ENCODE measurements around the gene FZD7. TPM values are rescaled to one million over a fixed set of nuclear protein-coding genes. Genes with fewer than 3 reads are reported as not detected.

The FZD7 gene
- total and polyA plus RNA-seq, 2 of the 8 experiments (the other 6 are each of a cell fraction or from before 2014, with no cell fraction given): 176 to 246 TPM

- Histone ChIP-seq H3K36me3 (ENCODE audit: control insufficient read depth in 2 of 4, insufficient read depth in 4 of 4, low read length in 3 of 4) (no peaks in the 10 kb centered on the region), H2BK20ac (ENCODE audit: low read length) (no peak overlapping the region), H3K79me1 (ENCODE audit: low read depth, low read length) (no peaks in the 10 kb centered on the region), H3K56ac (replicated peaks; ENCODE audit: insufficient read length, low read depth, low read length) (no peak overlapping the region), H3K4ac (replicated peaks; ENCODE audit: insufficient read length, low read depth, low read length) (no peak overlapping the region), H3K27me3 (replicated peaks in 1 of 4; ENCODE audit: control insufficient read depth in 3 of 4, extremely low read depth in 1 of 4, insufficient read depth in 3 of 4, low read length in 3 of 4) (no peaks in the 10 kb centered on the region), H2BK12ac (ENCODE audit: low read depth, low read length) (no peak overlapping the region), H3K4me1 (replicated peaks in 1 of 4; ENCODE audit: control insufficient read depth in 3 of 4, insufficient read depth in 4 of 4, low read length in 3 of 4) (peaks cover 2 to 18% (median 13%) of the 10 kb centered on the region in 4 experiments; a peak in 6 of 7 replicates), H3K23ac (ENCODE audit: insufficient read length) (no peak overlapping the region), H3K27ac (ENCODE audit: low read depth, low read length) (no peak overlapping the region), H3K9me3 (ENCODE audit: insufficient read depth in 2 of 2, low read depth in 1 of 2, low read length in 1 of 2) (no peaks in the 10 kb centered on the region), H2BK5ac (ENCODE audit: low read depth, low read length) (no peak overlapping the region), H2AFZ (ENCODE audit: low read length) (no peak overlapping the region), H2AK5ac (ENCODE audit: low read depth, low read length) (no peak overlapping the region), H3K4me3 (ENCODE audit: extremely low read depth in 1 of 4, insufficient read depth in 2 of 4, low read depth in 3 of 4, low read length in 4 of 4) (no peak overlapping the region), H4K91ac (replicated peaks; ENCODE audit: insufficient read length, low read length) (no peak overlapping the region), H4K20me1 (replicated peaks in 1 of 2; ENCODE audit: control insufficient read depth in 1 of 2, insufficient read depth in 2 of 2, low read length in 2 of 2) (no peaks in the 10 kb centered on the region), H3K79me2 (ENCODE audit: control insufficient read depth in 1 of 2, insufficient read depth in 2 of 2, low read length in 2 of 2) (no peaks in the 10 kb centered on the region), H4K5ac (ENCODE audit: insufficient read length, low read depth, low read length) (no peak overlapping the region), H3K18ac (ENCODE audit: extremely low read depth, low read length) (no peak overlapping the region), H2BK120ac (replicated peaks; ENCODE audit: low read depth, low read length) (no peak overlapping the region), H3K14ac (ENCODE audit: insufficient read length) (no peak overlapping the region), H2BK15ac (ENCODE audit: low read length) (0 out of 2 replicates have a peak overlapping the region, but pooled peaks have one; percentile 0), H3K9ac (replicated peaks in 1 of 4; ENCODE audit: extremely low read depth in 1 of 4, low read depth in 3 of 4, low read length in 3 of 4) (no peak overlapping the region), H4K8ac (ENCODE audit: extremely low read depth, insufficient read depth, low read length) (no peak overlapping the region), H3K23me2 (ENCODE audit: low read depth, low read length) (no peaks in the 10 kb centered on the region; the same call in 1 of the 2 replicates), H3K4me2 (ENCODE audit: insufficient read depth in 1 of 2, low read depth in 2 of 2, low read length in 2 of 2) (no peak overlapping the region)
- CTCF ChIA-PET (ENCODE audit: partially characterized antibody): interaction anchor here (0.6 to 2.0 kb wide), 11 partner anchors 8 to 176 kb away, joined by 3 to 13 read pairs (median 4); no protein-coding TSS in a partner anchor
- no peak for TF ChIP-seq CTCF (IDR thresholded peaks at IDR 0.05; ENCODE audit: control extremely low read depth in 1 of 3, insufficient read depth in 1 of 3, low read depth in 1 of 3, low read length in 3 of 3)
- no peak for TF ChIP-seq SUZ12 (IDR thresholded peaks at IDR 0.05; ENCODE audit: low read length)
- TF ChIP-seq NANOG (IDR thresholded peaks at IDR 0.05; ENCODE audit: insufficient read depth, low read depth, low read length, poor library complexity, severe bottlenecking): no peak
- TF ChIP-seq POU5F1 (IDR thresholded peaks at IDR 0.05; ENCODE audit: low read depth, low read length): no peak
- TF ChIP-seq CEBPB (IDR thresholded peaks at IDR 0.05; ENCODE audit: low read depth, low read length): no peak
- no peak for TF ChIP-seq BACH1 (IDR thresholded peaks at IDR 0.05; ENCODE audit: low read length)
- TF ChIP-seq SIN3A (conservative IDR thresholded peaks at IDR 0.05 in 1 of 2, IDR thresholded peaks at IDR 0.05 in 1 of 2; ENCODE audit: low read depth in 1 of 2, low read length in 2 of 2): no peak
- TF ChIP-seq EZH2 (IDR thresholded peaks at IDR 0.05; ENCODE audit: low read depth, low read length, severe bottlenecking): no peak
- TF ChIP-seq KDM5A (IDR thresholded peaks at IDR 0.05; ENCODE audit: low read length): no peak
- TF ChIP-seq CBX8 (IDR thresholded peaks at IDR 0.05; ENCODE audit: borderline replicate concordance, low read depth, low read length): no peak
- TF ChIP-seq BCL11A (IDR thresholded peaks at IDR 0.05; ENCODE audit: low read depth in 2 of 2, low read length in 2 of 2): no peak
- WGBS, 2 experiments (ENCODE audit: extremely low coverage in 1 of 2, insufficient coverage in 1 of 2, insufficient read length in 1 of 2, insufficient replicate concordance in 2 of 2, low coverage in 1 of 2, low lambda C conversion rate in 2 of 2, missing lambda C conversion rate in 1 of 2): 92% methylated on average over 2 of the region's 2 CpGs; no CpG with 5 or more reads in 1 of the 2 experiments
- POLR2A ChIA-PET (ENCODE audit: partially characterized antibody): interaction anchor here (0.7 to 2.8 kb wide), 5 partner anchors 10 to 63 kb away, joined by 3 to 8 read pairs (median 3); no protein-coding TSS in a partner anchor
- DNase-seq (ENCODE audit: low read depth in 1 of 2, low spot score in 2 of 2): no peak
- no peak for FAIRE-seq
Measured at GRCh38 chr2:202018950-202019349, 14.7 kb upstream of the FZD7 start.

Measured in H1 (cell line).